Globus pallidus (tissue), 1 donor: ENCODE data around the gene FOXA1.

Source experiments
- DNase-seq: peaks from one replicate; pipeline ENCODE4 v3.0.0-alpha.2; 2015; ENCODE audit warnings: low spot score

The FOXA1 gene

DNA sequence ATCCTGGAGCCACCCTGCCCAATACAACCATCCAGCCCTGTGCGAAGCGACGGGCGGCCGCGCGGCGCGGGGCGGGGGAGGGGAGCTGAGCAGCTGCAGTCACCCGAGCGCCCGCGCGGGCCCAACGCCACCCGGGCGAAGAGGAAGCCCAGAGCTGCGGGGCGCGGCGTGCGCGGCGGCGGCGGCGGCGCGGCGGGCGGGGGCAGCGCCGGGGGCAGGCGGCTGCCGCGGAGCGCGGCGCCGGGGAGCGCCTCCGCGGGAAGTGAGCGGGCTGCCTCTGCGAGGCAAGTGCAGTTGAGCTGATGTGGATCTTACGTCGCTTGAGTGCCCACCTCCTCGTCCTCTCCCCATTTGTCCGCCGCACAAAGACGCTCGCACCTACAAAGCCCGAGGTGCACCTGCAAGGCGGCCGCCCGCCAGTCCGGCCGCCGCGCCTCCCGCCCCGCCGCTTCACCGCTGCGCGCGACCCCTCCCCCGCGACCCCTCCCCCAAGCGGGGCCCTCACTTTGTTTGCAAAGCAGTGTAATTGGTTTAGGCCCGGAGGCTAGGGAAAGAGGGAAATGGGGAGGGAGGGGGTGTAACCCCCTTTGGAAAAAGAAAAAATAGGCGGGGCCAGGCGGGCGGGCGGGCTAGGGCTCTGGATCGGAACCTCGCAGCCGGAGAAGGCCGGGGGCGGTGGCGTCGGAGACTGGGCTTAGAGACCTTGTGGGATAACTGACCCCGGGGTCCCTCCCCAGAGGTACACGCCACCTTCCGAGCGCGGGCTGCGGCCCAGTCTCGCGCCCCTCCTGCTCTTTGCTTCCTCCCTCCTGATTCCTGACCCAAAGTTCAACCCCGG is at the start of gene FOXA1, which contains the start of gene TTC6:
FOXA1 (minus strand) TSS at position 279 of the 838 bp plus-strand sequence; CDS start at position 2, 277 bp downstream.
TTC6 (plus strand) TSS at position 659 of the 838 bp plus-strand sequence. CDS start 26,436 bp downstream, outside the sequence.
- no peak for DNase-seq

- DNase-seq: no peak
Measured at GRCh38 chr14:37643701-37644100, 48.7 kb upstream of the FOXA1 start.

DNA sequence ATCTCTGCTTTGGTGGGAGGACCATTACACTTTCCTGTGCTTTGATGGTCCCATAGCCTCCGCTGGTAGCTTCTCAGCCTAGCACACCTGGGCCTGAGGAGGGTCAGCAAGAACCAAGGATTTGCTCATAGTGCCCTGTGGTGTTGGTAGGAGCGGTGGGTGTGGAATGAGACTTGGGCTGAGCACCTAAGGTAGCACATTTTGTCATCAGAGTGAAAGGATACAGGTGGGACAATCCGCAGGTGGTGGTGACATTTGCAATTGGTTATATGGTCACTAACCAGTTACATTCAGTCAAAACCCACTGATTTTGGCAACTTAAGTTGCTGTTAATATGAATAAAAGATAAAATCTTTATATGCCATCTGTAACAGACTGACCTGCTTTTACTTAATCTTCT is 47.1 kb upstream of the FOXA1 start:
- DNase-seq: no peak

GRCh38 chr14:37641117-37641516 is 46.1 kb upstream of the FOXA1 start:
- no peak for DNase-seq

GRCh38 chr14:37638599-37638998 is 43.5 kb upstream of the FOXA1 start:
- DNase-seq: no peak

DNA sequence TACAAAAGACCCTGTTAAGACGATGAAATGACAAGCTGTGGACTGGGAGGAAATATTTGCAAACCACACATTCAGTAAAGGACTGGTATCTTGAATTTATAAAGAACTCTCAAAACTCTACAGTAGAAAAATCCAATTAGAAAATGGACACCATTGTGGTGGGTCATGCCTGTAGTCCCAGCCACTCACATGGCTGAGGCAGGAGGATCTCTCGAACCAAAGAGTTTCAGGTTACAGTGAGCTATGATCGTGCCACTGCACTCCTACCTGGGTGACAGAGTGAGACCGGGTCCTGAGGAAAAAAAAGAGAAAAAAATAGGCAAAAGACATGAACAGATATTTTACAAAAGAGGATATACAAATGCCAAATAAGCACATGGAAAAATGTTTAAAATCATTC is 42.3 kb upstream of the FOXA1 start:
- DNase-seq: no peak

GRCh38 chr14:37625597-37626595 is 30.8 kb upstream of the FOXA1 start:
- DNase-seq: no peak

DNA sequence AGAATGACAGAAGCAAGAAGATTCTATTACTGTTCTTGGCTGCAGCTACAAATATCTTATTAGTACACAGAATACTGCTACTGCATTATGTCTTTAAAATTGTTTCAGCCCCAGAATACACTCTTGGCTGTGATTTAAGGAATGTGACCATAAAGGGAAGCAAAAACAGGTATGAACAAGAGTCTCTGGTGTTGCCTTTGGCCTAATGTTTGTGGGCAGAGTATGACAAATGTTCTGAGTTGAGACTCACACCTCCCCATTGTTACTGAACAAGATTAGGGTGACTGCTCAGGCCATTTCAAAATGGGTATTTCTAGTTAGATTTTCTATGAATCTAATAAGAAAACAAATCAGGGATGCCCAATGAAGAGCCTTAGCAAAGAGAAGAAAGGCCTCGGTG is 28.9 kb upstream of the FOXA1 start:
- DNase-seq: no peak

GRCh38 chr14:37623426-37623951 is 28.4 kb upstream of the FOXA1 start:
- no peak for DNase-seq

- DNase-seq: no peak
Measured at GRCh38 chr14:37622231-37622923, 27.3 kb upstream of the FOXA1 start.

- DNase-seq: no peak
Measured at GRCh38 chr14:37620856-37621255, 25.8 kb upstream of the FOXA1 start.

- DNase-seq: no peak
Measured at GRCh38 chr14:37618498-37619028, 23.5 kb upstream of the FOXA1 start.

- no peak for DNase-seq
Measured at GRCh38 chr14:37617864-37618365, 22.9 kb upstream of the FOXA1 start.

GRCh38 chr14:37616853-37617252 is 21.8 kb upstream of the FOXA1 start:
- DNase-seq: no peak

GRCh38 chr14:37615582-37616289 is 20.7 kb upstream of the FOXA1 start:
- DNase-seq: no peak

DNA sequence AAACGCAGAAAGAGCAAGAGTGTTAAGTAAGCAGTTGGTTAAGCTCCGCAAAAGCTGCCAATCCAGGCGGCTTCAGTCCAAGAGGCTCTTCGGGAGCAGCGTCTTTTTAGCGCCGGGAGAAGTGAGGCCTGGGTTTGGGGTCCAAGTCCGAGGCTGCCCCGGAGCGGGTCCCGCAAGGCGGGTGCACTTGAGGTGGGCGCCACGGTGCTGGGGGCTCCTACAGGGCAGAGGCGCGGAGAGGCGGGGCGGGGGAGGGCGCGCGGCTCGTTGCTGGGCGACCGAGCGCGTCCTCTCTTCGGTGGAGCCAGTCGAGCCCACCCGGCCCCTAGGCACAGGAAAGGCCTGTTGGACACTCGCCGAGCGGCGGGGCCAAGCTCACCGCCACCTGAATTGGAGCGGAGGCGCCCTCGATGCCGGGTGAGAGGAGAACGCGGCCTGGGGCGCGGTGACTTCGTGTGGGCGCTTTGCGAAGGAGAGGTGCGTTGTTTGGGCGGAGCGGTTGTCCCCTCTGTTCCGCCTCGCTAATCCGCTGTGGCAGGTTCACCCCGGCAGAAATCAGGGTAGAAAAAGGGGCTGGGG is 16.0 kb upstream of the FOXA1 start:
- DNase-seq: no peak

GRCh38 chr14:37608649-37609048 is 13.6 kb upstream of the FOXA1 start:
- no peak for DNase-seq

- no peak for DNase-seq
Measured at GRCh38 chr14:37606678-37607077, 11.6 kb upstream of the FOXA1 start.

DNA sequence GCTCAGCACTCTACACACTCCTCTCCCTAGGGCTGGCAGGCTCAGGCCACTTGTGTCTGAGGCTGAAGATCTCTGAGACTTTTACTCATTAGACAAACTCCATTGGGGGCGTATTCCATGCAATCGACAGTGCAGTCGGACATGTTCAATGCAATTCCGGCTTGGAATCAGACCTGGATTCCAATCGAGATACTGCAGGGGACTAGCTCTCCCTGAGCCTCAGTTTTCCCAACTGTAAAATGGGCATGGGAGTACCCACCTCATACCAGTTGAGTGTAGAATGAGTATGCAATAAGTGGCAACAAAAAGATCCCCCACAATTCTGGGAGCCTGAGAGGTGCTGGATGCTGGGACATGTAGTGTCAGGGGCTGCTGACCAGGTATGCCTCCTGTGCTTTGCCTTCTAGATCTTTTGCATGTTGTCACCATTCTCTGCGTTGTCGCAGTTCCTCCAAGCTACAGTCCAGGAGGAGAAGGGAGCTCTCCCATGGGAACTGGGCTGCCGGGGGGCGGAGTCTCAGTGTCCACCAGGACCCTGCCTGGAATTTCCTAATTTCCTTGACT is 8.7 kb upstream of the FOXA1 start:
- DNase-seq: no peak
